LNCaP clone FGC (cell line): ENCODE results near the gene GALNT8.

ENCODE experiments used
- DNase-seq: peaks from one replicate; pipeline ENCODE4 v3.0.0-alpha.2; 2011; ENCODE audit warnings: low read depth
- H3K4me3 ChIP-seq: 2 replicates; pipeline ENCODE4 v1.5.1; 2011; ENCODE audit warnings: mild to moderate bottlenecking, low read depth, low read length, control low read depth
- TF ChIP-seq, protein P1 (sequence below): IDR thresholded peaks from 2 replicates; pipeline ENCODE4 v1.5.1; 2012; ENCODE audit warnings: mild to moderate bottlenecking; ENCODE audit not compliant: control insufficient read depth, insufficient read depth; ENCODE audit errors: extremely low read depth

GALNT8 gene

GRCh38 chr12:4806439-4807115 is 86.4 kb downstream of the GALNT8 start:
- TF ChIP-seq, protein P1, sequence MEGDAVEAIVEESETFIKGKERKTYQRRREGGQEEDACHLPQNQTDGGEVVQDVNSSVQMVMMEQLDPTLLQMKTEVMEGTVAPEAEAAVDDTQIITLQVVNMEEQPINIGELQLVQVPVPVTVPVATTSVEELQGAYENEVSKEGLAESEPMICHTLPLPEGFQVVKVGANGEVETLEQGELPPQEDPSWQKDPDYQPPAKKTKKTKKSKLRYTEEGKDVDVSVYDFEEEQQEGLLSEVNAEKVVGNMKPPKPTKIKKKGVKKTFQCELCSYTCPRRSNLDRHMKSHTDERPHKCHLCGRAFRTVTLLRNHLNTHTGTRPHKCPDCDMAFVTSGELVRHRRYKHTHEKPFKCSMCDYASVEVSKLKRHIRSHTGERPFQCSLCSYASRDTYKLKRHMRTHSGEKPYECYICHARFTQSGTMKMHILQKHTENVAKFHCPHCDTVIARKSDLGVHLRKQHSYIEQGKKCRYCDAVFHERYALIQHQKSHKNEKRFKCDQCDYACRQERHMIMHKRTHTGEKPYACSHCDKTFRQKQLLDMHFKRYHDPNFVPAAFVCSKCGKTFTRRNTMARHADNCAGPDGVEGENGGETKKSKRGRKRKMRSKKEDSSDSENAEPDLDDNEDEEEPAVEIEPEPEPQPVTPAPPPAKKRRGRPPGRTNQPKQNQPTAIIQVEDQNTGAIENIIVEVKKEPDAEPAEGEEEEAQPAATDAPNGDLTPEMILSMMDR: no peak
- no peak for DNase-seq
- H3K4me3 ChIP-seq: no peak overlapping the region

DNA sequence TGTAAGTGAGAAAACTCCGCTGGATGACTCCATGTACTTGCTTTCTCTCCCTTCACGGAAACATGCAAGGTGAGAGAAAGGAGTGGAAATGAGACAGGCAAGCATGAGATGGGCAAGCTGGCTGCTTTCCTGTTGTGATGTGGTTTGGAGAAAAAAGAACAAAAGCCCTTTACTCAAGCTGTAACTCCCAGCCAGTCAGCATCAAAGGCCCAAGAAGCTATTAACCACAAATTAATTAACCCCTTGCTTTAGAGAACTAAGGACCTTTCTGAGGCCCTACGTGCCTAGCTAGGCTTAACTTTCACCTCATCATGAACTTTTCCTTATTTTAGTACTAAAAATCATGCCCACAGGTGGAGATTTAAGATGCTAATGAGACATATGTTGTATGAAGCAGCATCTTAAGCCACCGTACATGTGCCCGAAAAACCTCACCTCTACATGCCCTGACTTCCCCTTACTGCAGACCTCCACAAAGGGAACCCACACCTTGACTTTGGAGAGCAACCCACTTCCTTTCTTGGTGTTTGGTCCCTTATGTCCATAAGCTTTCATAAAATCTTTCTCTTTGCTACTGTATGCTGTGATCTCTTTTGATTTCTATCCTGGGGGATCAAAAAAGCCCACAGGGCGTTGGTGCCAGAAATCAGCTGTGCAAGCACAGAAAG is 87.0 kb downstream of the GALNT8 start:
- TF ChIP-seq, protein P1: no peak
- no peak overlapping the region for H3K4me3 ChIP-seq
- DNase-seq: no peak

- H3K4me3 ChIP-seq: no peak overlapping the region
- no peak for DNase-seq
- TF ChIP-seq, protein P1: no peak
Measured at GRCh38 chr12:4807813-4808212, 87.6 kb downstream of the GALNT8 start.

- TF ChIP-seq, protein P1: no peak
- no peak overlapping the region for H3K4me3 ChIP-seq
- no peak for DNase-seq
Measured at GRCh38 chr12:4809013-4809448, 88.8 kb downstream of the GALNT8 start.

GRCh38 chr12:4809449-4810218 is 89.4 kb downstream of the GALNT8 start:
- H3K4me3 ChIP-seq: no peak overlapping the region
- no peak for DNase-seq
- TF ChIP-seq, protein P1: no peak

GRCh38 chr12:4810219-4810671 is 90.0 kb downstream of the GALNT8 start:
- TF ChIP-seq, protein P1: no peak
- H3K4me3 ChIP-seq: no peak overlapping the region

More at GRCh38 chr12:4810219-4810671, 90.0 kb downstream of the GALNT8 start:
- DNase-seq: no peak
